Measurements from ENCODE around the gene CDC42EP1.

GRCh38 chr22:37571992-37572373 is 11.7 kb downstream of the CDC42EP1 start:
- TF ChIP-seq CTCF (IDR thresholded peaks at IDR 0.05): no peak
- TF ChIP-seq EZH2 (IDR thresholded peaks at IDR 0.05; ENCODE audit: borderline replicate concordance, insufficient read depth, low read depth, low read length, poor library complexity, severe bottlenecking): no peak
